ENCODE data around the gene DOCK4.

The DOCK4 gene

DNA sequence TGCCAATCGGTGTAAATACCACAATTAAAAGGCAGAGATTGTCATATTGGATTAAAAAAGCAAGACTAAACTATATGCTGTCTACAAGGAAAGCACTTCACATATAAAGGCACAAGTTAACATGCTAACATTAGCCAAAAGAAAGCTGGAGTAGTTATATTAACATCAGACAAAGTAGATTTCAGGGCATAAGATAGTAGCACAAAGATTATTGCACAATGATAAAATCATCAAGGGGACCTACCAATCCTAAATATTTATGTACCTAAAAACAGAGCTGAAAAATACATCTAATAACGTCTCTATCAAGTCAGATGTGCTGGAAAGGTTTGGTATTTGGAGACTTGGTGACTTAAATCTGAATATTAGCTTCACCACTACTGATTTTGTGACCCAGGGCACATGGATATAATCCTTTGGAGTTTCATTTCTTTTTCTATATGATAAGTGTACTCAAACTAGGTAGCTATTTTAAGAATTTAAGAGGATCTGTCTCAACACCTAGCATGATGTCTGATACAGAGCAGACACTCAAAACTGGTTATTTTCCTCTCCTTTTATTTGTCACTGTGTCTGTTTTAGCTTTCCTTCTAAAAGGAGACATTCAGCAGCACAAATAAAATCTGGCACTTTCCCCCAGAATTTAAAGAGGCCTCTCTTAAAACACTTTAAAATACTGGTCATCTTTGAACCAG, 156.5 kb downstream of the DOCK4 start:
- no peaks in the 10 kb centered on the region for H3K36me3 ChIP-seq (ENCODE audit: control insufficient read depth in 2 of 2, insufficient read depth in 2 of 2, low read length in 2 of 2)

GRCh38 chr7:112047421-112047820, 158.8 kb downstream of the DOCK4 start:
- H3K4me3 ChIP-seq (ENCODE audit: low read length in 2 of 2): no peak overlapping the region
- no peaks in the 10 kb centered on the region for H3K27me3 ChIP-seq (ENCODE audit: control insufficient read depth in 2 of 2, insufficient read depth in 2 of 2, low read length in 2 of 2)
- H3K36me3 ChIP-seq (ENCODE audit: control insufficient read depth in 2 of 2, insufficient read depth in 2 of 2, low read length in 2 of 2): no peaks in the 10 kb centered on the region
- no peaks in the 10 kb centered on the region for H3K9me3 ChIP-seq (ENCODE audit: control insufficient read depth in 2 of 2, low read length in 2 of 2)
- H3K27ac ChIP-seq (ENCODE audit: low read depth in 2 of 2, low read length in 2 of 2): no peak overlapping the region
- H3K4me1 ChIP-seq (ENCODE audit: control insufficient read depth in 2 of 2, insufficient read depth in 2 of 2, low read length in 2 of 2): no peaks in the 10 kb centered on the region
- H3K9ac ChIP-seq (ENCODE audit: low read depth in 1 of 2, low read length in 2 of 2): no peak overlapping the region

More for the DNA sequence above, 156.5 kb downstream of the DOCK4 start:
- no peaks in the 10 kb centered on the region for H3K9me3 ChIP-seq (ENCODE audit: control insufficient read depth in 2 of 2, low read length in 2 of 2)
- H3K27me3 ChIP-seq (ENCODE audit: control insufficient read depth in 2 of 2, insufficient read depth in 2 of 2, low read length in 2 of 2): no peaks in the 10 kb centered on the region
- no peak overlapping the region for H3K4me3 ChIP-seq (ENCODE audit: low read length in 2 of 2)
- H3K4me1 ChIP-seq (ENCODE audit: control insufficient read depth in 2 of 2, insufficient read depth in 2 of 2, low read length in 2 of 2): no peaks in the 10 kb centered on the region
- H3K27ac ChIP-seq (ENCODE audit: low read depth in 2 of 2, low read length in 2 of 2): no peak overlapping the region
- H3K9ac ChIP-seq (ENCODE audit: low read depth in 1 of 2, low read length in 2 of 2): no peak overlapping the region

- H3K4me1 ChIP-seq (ENCODE audit: control insufficient read depth in 2 of 2, insufficient read depth in 2 of 2, low read length in 2 of 2): no peaks in the 10 kb centered on the region
- H3K27ac ChIP-seq (ENCODE audit: low read depth in 2 of 2, low read length in 2 of 2): no peak overlapping the region
- no peaks in the 10 kb centered on the region for H3K9me3 ChIP-seq (ENCODE audit: control insufficient read depth in 2 of 2, low read length in 2 of 2)
- no peak overlapping the region for H3K4me3 ChIP-seq (ENCODE audit: low read length in 2 of 2)
- H3K9ac ChIP-seq (ENCODE audit: low read depth in 1 of 2, low read length in 2 of 2): no peak overlapping the region
- no peaks in the 10 kb centered on the region for H3K27me3 ChIP-seq (ENCODE audit: control insufficient read depth in 2 of 2, insufficient read depth in 2 of 2, low read length in 2 of 2)
- H3K36me3 ChIP-seq (ENCODE audit: control insufficient read depth in 2 of 2, insufficient read depth in 2 of 2, low read length in 2 of 2): no peaks in the 10 kb centered on the region
Measured at GRCh38 chr7:112045222-112045621, 161.0 kb downstream of the DOCK4 start.

DNA sequence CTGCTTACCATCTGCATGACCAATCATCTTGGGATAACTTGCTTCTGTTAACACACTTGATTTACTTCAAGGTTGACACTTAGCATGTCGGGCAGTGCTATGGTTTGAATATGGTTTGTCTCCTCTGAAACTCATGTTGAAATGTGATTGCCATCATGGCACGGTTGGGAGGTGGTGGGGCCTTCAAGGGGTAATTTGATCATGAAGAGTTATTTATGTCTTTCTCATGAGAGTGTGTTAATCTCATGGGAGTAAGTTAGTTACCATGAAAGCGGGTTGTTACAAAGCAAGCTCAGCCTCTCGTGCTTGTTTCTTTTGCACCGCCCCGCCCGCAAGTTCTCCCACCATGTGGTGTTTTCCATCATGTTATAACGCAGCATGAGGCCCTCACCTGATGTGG, 163.6 kb downstream of the DOCK4 start:
- H3K4me1 ChIP-seq (ENCODE audit: control insufficient read depth in 2 of 2, insufficient read depth in 2 of 2, low read length in 2 of 2): no peaks in the 10 kb centered on the region
- no peak overlapping the region for H3K4me3 ChIP-seq (ENCODE audit: low read length in 2 of 2)
- no peaks in the 10 kb centered on the region for H3K9me3 ChIP-seq (ENCODE audit: control insufficient read depth in 2 of 2, low read length in 2 of 2)
- no peaks in the 10 kb centered on the region for H3K36me3 ChIP-seq (ENCODE audit: control insufficient read depth in 2 of 2, insufficient read depth in 2 of 2, low read length in 2 of 2)
- H3K27me3 ChIP-seq (ENCODE audit: control insufficient read depth in 2 of 2, insufficient read depth in 2 of 2, low read length in 2 of 2): no peaks in the 10 kb centered on the region
- H3K27ac ChIP-seq (ENCODE audit: low read depth in 2 of 2, low read length in 2 of 2): no peak overlapping the region
- no peak overlapping the region for H3K9ac ChIP-seq (ENCODE audit: low read depth in 1 of 2, low read length in 2 of 2)

- no peaks in the 10 kb centered on the region for H3K27me3 ChIP-seq (ENCODE audit: control insufficient read depth in 2 of 2, insufficient read depth in 2 of 2, low read length in 2 of 2)
- H3K9me3 ChIP-seq (ENCODE audit: control insufficient read depth in 2 of 2, low read length in 2 of 2): no peaks in the 10 kb centered on the region
- H3K4me1 ChIP-seq (ENCODE audit: control insufficient read depth in 2 of 2, insufficient read depth in 2 of 2, low read length in 2 of 2): no peaks in the 10 kb centered on the region
- no peak overlapping the region for H3K9ac ChIP-seq (ENCODE audit: low read depth in 1 of 2, low read length in 2 of 2)
- no peaks in the 10 kb centered on the region for H3K36me3 ChIP-seq (ENCODE audit: control insufficient read depth in 2 of 2, insufficient read depth in 2 of 2, low read length in 2 of 2)
- no peak overlapping the region for H3K4me3 ChIP-seq (ENCODE audit: low read length in 2 of 2)
- H3K27ac ChIP-seq (ENCODE audit: low read depth in 2 of 2, low read length in 2 of 2): no peak overlapping the region
Measured at GRCh38 chr7:112038353-112038752, 167.8 kb downstream of the DOCK4 start.

DNA sequence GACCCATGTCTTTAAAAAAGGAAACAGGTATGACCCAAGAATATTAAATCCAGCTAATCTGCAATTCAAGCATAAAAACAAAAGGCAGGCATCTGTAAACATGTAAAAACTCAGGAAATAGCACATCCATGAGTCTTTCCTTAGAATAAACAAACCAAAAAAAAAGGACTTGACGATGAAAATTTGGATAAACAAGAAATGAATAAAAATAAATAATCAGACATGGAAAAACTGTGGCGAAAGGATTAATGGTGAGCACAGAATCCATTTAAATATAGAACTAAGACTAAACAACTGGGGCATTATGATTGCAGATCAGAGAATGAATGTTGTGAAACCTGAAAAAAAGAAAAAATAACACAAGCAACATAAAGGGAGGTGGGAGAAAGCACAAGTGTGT, 170.1 kb downstream of the DOCK4 start:
- no peaks in the 10 kb centered on the region for H3K36me3 ChIP-seq (ENCODE audit: control insufficient read depth in 2 of 2, insufficient read depth in 2 of 2, low read length in 2 of 2)
- H3K4me3 ChIP-seq (ENCODE audit: low read length in 2 of 2): no peak overlapping the region
- no peaks in the 10 kb centered on the region for H3K9me3 ChIP-seq (ENCODE audit: control insufficient read depth in 2 of 2, low read length in 2 of 2)
- H3K27me3 ChIP-seq (ENCODE audit: control insufficient read depth in 2 of 2, insufficient read depth in 2 of 2, low read length in 2 of 2): no peaks in the 10 kb centered on the region
- no peaks in the 10 kb centered on the region for H3K4me1 ChIP-seq (ENCODE audit: control insufficient read depth in 2 of 2, insufficient read depth in 2 of 2, low read length in 2 of 2)
- H3K9ac ChIP-seq (ENCODE audit: low read depth in 1 of 2, low read length in 2 of 2): no peak overlapping the region
- no peak overlapping the region for H3K27ac ChIP-seq (ENCODE audit: low read depth in 2 of 2, low read length in 2 of 2)

DNA sequence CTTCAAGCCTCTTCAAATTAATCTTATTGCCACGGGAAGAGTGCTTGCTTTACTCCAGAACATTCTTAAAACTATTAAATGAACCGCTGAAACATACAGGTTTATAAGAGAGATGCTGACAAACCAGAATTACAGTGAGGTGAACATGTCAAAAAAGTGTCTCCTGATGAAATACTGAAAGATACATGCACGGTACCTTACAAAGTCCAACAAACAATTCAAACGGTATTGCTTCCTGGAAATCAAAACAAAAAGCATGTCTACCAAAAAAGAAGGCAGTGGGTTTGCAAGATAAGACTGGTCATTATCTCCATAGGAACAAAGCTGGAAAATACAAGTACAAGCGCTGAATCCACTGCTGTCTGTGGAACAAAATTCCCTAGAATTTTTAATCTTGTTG, 174.5 kb downstream of the DOCK4 start:
- no peak overlapping the region for H3K27ac ChIP-seq (ENCODE audit: low read depth in 2 of 2, low read length in 2 of 2)
- H3K4me3 ChIP-seq (ENCODE audit: low read length in 2 of 2): no peak overlapping the region
- H3K4me1 ChIP-seq (ENCODE audit: control insufficient read depth in 2 of 2, insufficient read depth in 2 of 2, low read length in 2 of 2): no peaks in the 10 kb centered on the region
- H3K9me3 ChIP-seq (ENCODE audit: control insufficient read depth in 2 of 2, low read length in 2 of 2): no peaks in the 10 kb centered on the region
- no peaks in the 10 kb centered on the region for H3K36me3 ChIP-seq (ENCODE audit: control insufficient read depth in 2 of 2, insufficient read depth in 2 of 2, low read length in 2 of 2)
- no peak overlapping the region for H3K9ac ChIP-seq (ENCODE audit: low read depth in 1 of 2, low read length in 2 of 2)
- H3K27me3 ChIP-seq (ENCODE audit: control insufficient read depth in 2 of 2, insufficient read depth in 2 of 2, low read length in 2 of 2): no peaks in the 10 kb centered on the region

DNA sequence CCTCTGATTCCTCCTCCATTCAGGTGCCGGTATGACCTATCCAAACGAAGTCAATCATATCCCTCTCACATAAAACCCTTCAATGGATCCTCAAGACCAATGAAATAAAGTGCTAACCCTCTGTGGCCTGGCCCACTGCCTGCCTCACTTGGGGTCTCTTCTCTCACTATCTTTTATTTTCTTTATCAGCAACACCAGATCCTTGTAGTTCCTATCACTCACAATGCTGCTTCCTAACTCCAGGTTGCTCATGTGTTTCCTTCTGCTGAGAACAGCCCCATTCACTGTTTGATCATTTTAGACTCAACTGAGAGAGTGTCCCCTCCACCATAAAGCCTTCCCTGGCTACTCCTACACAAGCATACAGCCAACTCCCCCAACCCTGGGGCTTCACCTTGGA, 180.6 kb downstream of the DOCK4 start:
- Histone ChIP-seq H3K4me1 (ENCODE audit: control insufficient read depth in 2 of 2, insufficient read depth in 2 of 2, low read length in 2 of 2) (peaks cover 6 to 7% of the 10 kb centered on the region in 2 donors), H3K27ac (ENCODE audit: low read depth in 2 of 2, low read length in 2 of 2) (no peak overlapping the region), H3K9me3 (ENCODE audit: control insufficient read depth in 2 of 2, low read length in 2 of 2) (no peaks in the 10 kb centered on the region), H3K36me3 (ENCODE audit: control insufficient read depth in 2 of 2, insufficient read depth in 2 of 2, low read length in 2 of 2) (no peaks in the 10 kb centered on the region), H3K9ac (ENCODE audit: low read depth in 1 of 2, low read length in 2 of 2) (no peak overlapping the region), H3K27me3 (ENCODE audit: control insufficient read depth in 2 of 2, insufficient read depth in 2 of 2, low read length in 2 of 2) (no peaks in the 10 kb centered on the region), H3K4me3 (ENCODE audit: low read length in 2 of 2) (no peak overlapping the region)

GRCh38 chr7:112023786-112024185, 182.4 kb downstream of the DOCK4 start:
- no peaks in the 10 kb centered on the region for H3K27me3 ChIP-seq (ENCODE audit: control insufficient read depth in 2 of 2, insufficient read depth in 2 of 2, low read length in 2 of 2)
- peaks cover 6 to 7% of the 10 kb centered on the region in 2 donors for H3K4me1 ChIP-seq (ENCODE audit: control insufficient read depth in 2 of 2, insufficient read depth in 2 of 2, low read length in 2 of 2)
- H3K36me3 ChIP-seq (ENCODE audit: control insufficient read depth in 2 of 2, insufficient read depth in 2 of 2, low read length in 2 of 2): no peaks in the 10 kb centered on the region
- H3K9me3 ChIP-seq (ENCODE audit: control insufficient read depth in 2 of 2, low read length in 2 of 2): no peaks in the 10 kb centered on the region
- no peak overlapping the region for H3K9ac ChIP-seq (ENCODE audit: low read depth in 1 of 2, low read length in 2 of 2)
- H3K4me3 ChIP-seq (ENCODE audit: low read length in 2 of 2): no peak overlapping the region
- H3K27ac ChIP-seq (ENCODE audit: low read depth in 2 of 2, low read length in 2 of 2): no peak overlapping the region

DNA sequence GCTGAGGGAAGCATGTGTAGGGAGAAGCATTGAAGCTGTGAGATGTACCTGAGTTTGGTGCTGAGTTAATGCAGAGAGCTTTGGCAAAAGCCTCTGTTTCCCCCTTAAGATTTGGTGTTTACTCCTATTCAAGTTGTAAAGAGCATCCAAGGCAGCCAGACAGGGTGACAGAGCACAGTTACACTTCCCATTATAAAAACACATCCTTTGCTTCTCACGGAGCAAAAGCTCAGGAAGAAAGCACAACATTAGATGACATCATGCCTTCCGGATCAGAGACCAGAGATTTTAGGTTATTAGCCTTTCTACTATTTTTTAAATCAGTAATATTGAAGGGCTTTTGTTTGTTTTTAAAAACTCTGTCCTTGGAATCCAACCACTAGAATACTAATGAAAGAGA, 182.9 kb downstream of the DOCK4 start:
- Histone ChIP-seq H3K9ac (ENCODE audit: low read depth in 1 of 2, low read length in 2 of 2) (no peak overlapping the region), H3K27ac (ENCODE audit: low read depth in 2 of 2, low read length in 2 of 2) (no peak overlapping the region), H3K36me3 (ENCODE audit: control insufficient read depth in 2 of 2, insufficient read depth in 2 of 2, low read length in 2 of 2) (no peaks in the 10 kb centered on the region), H3K4me1 (ENCODE audit: control insufficient read depth in 2 of 2, insufficient read depth in 2 of 2, low read length in 2 of 2) (peaks cover 6 to 7% of the 10 kb centered on the region in 2 donors), H3K9me3 (ENCODE audit: control insufficient read depth in 2 of 2, low read length in 2 of 2) (no peaks in the 10 kb centered on the region), H3K4me3 (ENCODE audit: low read length in 2 of 2) (no peak overlapping the region), H3K27me3 (ENCODE audit: control insufficient read depth in 2 of 2, insufficient read depth in 2 of 2, low read length in 2 of 2) (no peaks in the 10 kb centered on the region)

DNA sequence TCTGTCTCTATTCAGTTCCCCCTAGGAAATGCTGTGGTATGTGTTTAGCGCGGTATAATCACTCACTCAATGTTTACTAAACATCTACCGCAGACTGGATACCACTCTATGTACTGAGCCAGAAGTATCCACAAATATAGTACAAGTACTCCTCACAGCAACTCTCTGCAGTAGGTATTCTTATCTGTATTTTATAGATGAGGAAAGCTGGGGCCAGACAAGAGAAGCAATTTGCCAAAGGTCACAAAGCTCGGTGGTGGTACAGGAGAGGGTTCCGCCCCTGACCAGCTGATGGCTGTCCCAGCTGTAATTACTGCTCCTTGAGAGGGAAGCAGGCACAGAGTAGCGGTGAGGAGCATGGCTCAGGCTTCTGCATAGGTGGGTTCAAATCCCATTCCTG, 184.1 kb downstream of the DOCK4 start:
- H3K9ac ChIP-seq (ENCODE audit: low read depth in 1 of 2, low read length in 2 of 2): no peak overlapping the region
- no peak overlapping the region for H3K27ac ChIP-seq (ENCODE audit: low read depth in 2 of 2, low read length in 2 of 2)
- no peaks in the 10 kb centered on the region for H3K36me3 ChIP-seq (ENCODE audit: control insufficient read depth in 2 of 2, insufficient read depth in 2 of 2, low read length in 2 of 2)
- H3K9me3 ChIP-seq (ENCODE audit: control insufficient read depth in 2 of 2, low read length in 2 of 2): no peaks in the 10 kb centered on the region
- peaks cover 6 to 7% of the 10 kb centered on the region in 2 donors for H3K4me1 ChIP-seq (ENCODE audit: control insufficient read depth in 2 of 2, insufficient read depth in 2 of 2, low read length in 2 of 2)
- H3K27me3 ChIP-seq (ENCODE audit: control insufficient read depth in 2 of 2, insufficient read depth in 2 of 2, low read length in 2 of 2): no peaks in the 10 kb centered on the region
- H3K4me3 ChIP-seq (ENCODE audit: low read length in 2 of 2): no peak overlapping the region

All from mucosa of rectum (tissue), 2 donors.